GM10266 (cell line): ENCODE results near the gene DAAM1.

ENCODE experiments used
- DNase-seq: peaks from one replicate; pipeline ENCODE4 v3.0.0; 2012; ENCODE audit errors: extremely low spot score
- TF ChIP-seq, protein P1 (sequence below): IDR thresholded peaks from 2 replicates; pipeline ENCODE4 v1.5.1; 2012; ENCODE audit warnings: mild to moderate bottlenecking, low read depth; ENCODE audit not compliant: control insufficient read depth, insufficient read depth; ENCODE audit errors: missing control alignments

Gene DAAM1

DNA sequence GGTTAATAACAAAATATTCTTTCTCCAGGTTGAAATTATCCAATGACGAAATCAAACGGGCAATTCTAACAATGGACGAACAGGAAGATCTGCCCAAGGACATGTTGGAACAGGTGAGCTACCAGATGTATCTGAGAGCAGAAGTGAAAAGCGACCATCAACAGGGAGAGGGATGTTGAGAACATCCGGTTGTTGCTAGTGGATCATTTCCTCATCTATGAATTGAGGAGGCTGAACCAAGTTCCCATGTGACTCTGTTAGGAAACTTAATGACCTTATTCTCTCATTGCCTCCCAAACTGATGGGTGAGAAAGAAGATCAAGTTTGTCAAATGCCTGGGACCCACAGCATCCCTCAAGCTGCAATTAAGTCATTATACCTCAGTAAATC is 159.0 kb downstream of the DAAM1 start:
- TF ChIP-seq, protein P1, sequence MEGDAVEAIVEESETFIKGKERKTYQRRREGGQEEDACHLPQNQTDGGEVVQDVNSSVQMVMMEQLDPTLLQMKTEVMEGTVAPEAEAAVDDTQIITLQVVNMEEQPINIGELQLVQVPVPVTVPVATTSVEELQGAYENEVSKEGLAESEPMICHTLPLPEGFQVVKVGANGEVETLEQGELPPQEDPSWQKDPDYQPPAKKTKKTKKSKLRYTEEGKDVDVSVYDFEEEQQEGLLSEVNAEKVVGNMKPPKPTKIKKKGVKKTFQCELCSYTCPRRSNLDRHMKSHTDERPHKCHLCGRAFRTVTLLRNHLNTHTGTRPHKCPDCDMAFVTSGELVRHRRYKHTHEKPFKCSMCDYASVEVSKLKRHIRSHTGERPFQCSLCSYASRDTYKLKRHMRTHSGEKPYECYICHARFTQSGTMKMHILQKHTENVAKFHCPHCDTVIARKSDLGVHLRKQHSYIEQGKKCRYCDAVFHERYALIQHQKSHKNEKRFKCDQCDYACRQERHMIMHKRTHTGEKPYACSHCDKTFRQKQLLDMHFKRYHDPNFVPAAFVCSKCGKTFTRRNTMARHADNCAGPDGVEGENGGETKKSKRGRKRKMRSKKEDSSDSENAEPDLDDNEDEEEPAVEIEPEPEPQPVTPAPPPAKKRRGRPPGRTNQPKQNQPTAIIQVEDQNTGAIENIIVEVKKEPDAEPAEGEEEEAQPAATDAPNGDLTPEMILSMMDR, result no peak
- no peak for DNase-seq

DNA sequence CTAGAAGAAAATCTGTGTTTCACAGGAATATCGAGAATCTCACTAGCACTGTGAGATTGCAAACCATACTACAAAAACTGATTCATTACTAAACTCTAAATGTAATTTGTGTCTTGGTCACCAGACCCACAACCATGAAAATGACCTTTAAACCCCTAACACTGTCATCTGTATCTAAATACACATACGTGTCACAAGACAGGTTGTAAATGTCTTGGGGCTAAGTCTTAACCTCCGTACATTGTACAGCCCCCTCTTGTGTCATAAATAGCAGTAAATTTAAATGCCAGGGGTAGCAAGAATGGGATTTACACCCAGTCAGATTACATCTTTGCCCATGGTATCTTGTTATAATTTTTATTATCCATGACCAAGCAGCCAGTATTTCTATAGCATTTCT is 159.4 kb downstream of the DAAM1 start:
- no peak for DNase-seq
- TF ChIP-seq, protein P1, result no peak

DNA sequence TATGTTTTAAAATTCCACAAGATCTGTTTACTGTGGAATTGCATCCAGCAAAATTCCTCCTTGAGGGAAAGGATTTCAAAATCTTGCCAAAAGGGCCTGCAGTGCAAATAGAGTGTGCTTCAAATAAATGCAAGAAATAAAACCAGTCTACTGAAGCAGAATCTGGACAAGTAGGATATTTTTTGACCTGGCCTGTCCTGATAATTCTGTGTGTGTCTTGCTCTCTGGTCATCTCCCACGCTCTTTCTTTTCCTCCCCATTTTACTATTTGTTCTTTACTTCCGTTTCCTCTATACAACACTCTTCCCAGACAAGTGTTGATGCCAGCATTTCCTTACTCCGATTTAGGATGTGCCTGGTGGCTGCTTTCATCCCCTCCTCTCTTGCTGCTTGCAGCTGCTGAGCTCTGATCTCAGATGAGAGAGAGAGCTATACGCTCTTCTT is 160.8 kb downstream of the DAAM1 start:
- TF ChIP-seq, protein P1, result no peak
- DNase-seq, result no peak

DNA sequence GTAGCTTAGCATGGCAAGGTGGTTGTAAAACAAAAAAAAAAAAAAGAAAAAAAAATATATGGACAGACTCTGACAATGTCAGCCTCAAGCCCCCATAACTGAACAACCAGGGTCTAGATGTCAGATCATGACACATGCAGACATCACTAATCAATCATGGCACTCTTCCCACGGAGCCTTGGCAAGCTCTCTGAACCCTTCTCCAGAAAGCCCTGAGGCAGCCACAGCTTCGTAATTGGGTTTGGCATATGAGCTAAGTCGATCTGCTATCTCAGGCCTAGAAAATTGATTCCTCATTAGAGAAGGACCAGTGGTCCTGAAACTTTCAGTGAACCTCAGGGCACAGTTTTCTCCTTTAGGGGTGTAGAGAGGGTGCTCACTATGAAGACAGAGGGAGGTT is 164.5 kb downstream of the DAAM1 start:
- DNase-seq, result no peak
- TF ChIP-seq, protein P1, result no peak

DNA sequence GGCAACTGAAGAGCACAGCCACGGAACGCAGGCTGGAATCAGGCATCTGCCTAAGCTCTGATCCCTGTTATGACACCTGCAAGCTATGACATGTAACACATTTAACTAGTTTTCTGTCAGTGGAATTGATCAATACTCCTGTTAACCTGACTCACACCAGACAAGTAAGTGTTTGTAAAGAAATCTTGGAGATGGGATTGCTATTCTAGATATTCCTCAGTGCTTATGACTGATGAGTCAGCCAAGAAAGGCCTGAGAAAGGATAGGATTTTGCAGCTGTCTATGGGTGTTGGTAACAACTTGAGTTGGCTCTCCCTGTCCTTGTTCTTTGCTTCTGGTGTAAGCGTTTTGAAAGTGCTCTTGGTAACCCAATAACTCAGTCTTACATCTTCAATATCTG is 166.2 kb downstream of the DAAM1 start:
- DNase-seq, result no peak
- TF ChIP-seq, protein P1, result no peak

DNA sequence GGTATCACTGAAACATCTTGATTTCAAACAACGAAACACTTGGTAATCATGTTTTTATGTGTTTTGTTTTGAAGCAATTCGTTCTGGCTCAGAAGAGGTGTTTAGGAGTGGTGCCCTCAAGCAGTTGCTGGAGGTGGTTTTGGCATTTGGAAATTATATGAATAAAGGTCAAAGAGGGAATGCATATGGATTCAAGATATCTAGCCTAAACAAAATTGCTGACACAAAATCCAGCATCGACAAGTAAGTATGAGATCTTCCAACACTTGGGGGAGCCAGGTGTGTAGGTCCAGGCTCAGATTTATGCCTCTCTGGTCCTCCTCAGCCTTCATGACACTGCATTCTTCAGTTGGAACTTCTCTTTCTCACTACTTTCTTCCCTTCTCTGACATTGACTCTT is 166.6 kb downstream of the DAAM1 start:
- TF ChIP-seq, protein P1, result no peak
- DNase-seq, result no peak

DNA sequence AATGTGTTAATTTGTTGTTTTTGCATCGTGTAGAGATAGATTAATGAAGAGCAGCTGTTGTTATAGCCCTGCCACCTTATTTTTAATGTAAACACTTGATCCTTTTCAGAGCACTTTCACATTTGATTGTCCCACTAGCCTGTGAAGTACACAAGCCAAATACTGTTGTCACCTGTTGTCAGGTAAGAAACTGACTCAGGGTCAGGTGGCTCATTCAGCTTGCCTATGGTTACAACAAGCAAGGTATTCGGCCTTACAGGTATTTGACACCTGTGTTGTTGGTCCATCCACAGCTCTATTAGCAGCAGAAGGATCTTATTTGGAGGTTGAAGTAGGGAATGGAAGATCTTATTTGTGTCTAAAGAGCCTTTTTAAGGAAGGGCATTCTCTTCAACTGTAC is 167.8 kb downstream of the DAAM1 start:
- TF ChIP-seq, protein P1, result no peak
- DNase-seq, result no peak
